ENCODE results near the gene HLF. TPM values are rescaled to one million over a fixed set of nuclear protein-coding genes. Genes with fewer than 3 reads are reported as not detected.

Gene HLF
- total RNA-seq, 1 donor from 2014 or later: 1.3 TPM

DNA sequence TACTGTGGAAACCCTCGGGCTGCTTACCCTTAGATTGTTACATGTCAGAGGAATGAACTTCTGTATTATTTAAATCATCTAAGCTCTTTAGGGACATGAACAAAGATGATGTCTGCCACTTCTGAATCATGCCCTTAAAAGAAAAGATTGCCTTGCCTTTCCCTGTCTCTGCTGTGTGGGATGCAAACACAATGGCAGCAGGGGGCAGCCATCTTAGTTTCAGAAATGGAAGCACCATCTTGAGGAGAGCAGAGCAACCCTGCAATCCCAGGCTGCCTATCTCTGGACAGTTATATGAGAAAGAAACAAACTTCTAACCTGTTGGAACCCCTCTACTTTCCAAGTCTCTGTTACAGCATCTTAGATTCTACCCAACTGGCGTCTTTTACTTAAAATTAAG is 16.7 kb upstream of the HLF start:
- no peak overlapping the region for H3K27ac Mint-ChIP-seq
- TF ChIP-seq, protein P1, sequence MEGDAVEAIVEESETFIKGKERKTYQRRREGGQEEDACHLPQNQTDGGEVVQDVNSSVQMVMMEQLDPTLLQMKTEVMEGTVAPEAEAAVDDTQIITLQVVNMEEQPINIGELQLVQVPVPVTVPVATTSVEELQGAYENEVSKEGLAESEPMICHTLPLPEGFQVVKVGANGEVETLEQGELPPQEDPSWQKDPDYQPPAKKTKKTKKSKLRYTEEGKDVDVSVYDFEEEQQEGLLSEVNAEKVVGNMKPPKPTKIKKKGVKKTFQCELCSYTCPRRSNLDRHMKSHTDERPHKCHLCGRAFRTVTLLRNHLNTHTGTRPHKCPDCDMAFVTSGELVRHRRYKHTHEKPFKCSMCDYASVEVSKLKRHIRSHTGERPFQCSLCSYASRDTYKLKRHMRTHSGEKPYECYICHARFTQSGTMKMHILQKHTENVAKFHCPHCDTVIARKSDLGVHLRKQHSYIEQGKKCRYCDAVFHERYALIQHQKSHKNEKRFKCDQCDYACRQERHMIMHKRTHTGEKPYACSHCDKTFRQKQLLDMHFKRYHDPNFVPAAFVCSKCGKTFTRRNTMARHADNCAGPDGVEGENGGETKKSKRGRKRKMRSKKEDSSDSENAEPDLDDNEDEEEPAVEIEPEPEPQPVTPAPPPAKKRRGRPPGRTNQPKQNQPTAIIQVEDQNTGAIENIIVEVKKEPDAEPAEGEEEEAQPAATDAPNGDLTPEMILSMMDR (IDR thresholded peaks at IDR 0.05; ENCODE audit: unreplicated experiment): no peak
- no peaks in the 10 kb centered on the region for H3K4me1 Mint-ChIP-seq
- peaks cover 68% of the 10 kb centered on the region for H3K27me3 Mint-ChIP-seq (ENCODE audit: low read depth)
- no peaks in the 10 kb centered on the region for H3K9me3 Mint-ChIP-seq
- no peaks in the 10 kb centered on the region for H3K36me3 Mint-ChIP-seq
- DNase-seq (ENCODE audit: low spot score in 2 of 2, unreplicated experiment in 2 of 2): no peak
- H3K4me3 Mint-ChIP-seq: no peak overlapping the region

DNA sequence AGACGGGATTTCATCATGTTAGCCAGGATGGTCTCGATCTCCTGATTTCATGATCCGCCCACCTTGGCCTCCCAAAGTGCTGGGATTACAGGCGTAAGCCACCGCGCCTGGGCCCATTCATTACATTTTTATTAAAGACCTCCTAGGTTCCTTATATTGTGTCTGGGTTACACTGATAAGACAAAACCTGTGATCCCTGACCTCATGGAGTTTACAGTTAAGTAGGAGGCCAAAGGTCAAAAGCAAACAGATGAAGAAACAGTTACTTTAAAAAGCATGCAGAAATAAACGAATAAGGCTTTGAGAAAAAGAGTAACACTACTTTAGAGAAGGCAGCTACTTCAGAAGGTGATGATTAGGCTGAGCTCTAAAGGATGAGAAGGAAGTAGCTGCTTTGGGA is 14.9 kb upstream of the HLF start:
- TF ChIP-seq, protein P1 (IDR thresholded peaks at IDR 0.05; ENCODE audit: unreplicated experiment): no peak
- Mint-ChIP-seq H3K4me3 (no peak overlapping the region), H3K27me3 (ENCODE audit: low read depth) (peaks cover 63% of the 10 kb centered on the region), H3K36me3 (no peaks in the 10 kb centered on the region), H3K4me1 (no peaks in the 10 kb centered on the region), H3K27ac (no peak overlapping the region), H3K9me3 (no peaks in the 10 kb centered on the region)
- DNase-seq (ENCODE audit: low spot score in 2 of 2, unreplicated experiment in 2 of 2): no peak

- Mint-ChIP-seq H3K27me3 (ENCODE audit: low read depth) (peaks cover 59% of the 10 kb centered on the region), H3K36me3 (no peaks in the 10 kb centered on the region), H3K4me3 (no peak overlapping the region), H3K27ac (no peak overlapping the region), H3K4me1 (peaks cover 3% of the 10 kb centered on the region), H3K9me3 (no peaks in the 10 kb centered on the region)
- DNase-seq (ENCODE audit: low spot score in 2 of 2, unreplicated experiment in 2 of 2): no peak
- TF ChIP-seq, protein P1 (IDR thresholded peaks at IDR 0.05; ENCODE audit: unreplicated experiment): no peak
Observed at GRCh38 chr17:55254375-55254774, 10.4 kb upstream of the HLF start.

DNA sequence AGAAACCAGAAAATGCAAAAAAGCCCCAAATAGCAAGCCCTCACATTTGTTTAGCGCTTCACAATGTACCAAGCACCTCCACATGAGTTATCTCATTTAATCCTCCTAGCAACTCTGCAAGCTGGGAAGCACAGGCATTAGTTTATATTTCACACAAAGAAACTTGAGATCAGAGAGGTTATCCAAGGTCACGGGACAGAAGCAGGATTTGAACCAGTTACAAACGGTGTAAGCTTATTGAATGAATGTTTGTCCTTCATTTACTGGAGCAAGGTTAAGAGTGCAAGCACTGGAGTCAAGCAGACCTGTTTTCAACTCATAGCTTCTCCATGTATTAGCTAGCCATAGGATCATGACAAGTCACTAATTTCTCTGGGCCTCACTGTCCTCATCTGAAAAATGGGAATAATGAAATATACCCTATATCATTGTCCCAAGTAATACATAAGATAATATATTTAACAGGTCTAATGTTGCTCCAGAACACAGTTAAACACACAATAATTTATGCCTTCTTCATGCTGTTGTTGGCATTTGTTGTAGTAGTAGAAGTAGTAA is 6.1 kb upstream of the HLF start:
- H3K4me1 Mint-ChIP-seq: peaks cover 8% of the 10 kb centered on the region
- peaks cover 72% of the 10 kb centered on the region for H3K27me3 Mint-ChIP-seq (ENCODE audit: low read depth)
- no peak overlapping the region for H3K27ac Mint-ChIP-seq
- no peak overlapping the region for H3K4me3 Mint-ChIP-seq
- H3K9me3 Mint-ChIP-seq: peaks cover 10% of the 10 kb centered on the region
- TF ChIP-seq, protein P1 (IDR thresholded peaks at IDR 0.05; ENCODE audit: unreplicated experiment): no peak
- DNase-seq (ENCODE audit: low spot score in 2 of 2, unreplicated experiment in 2 of 2): no peak
- no peaks in the 10 kb centered on the region for H3K36me3 Mint-ChIP-seq

GRCh38 chr17:55259684-55260111 is 5.1 kb upstream of the HLF start:
- no peaks in the 10 kb centered on the region for H3K36me3 Mint-ChIP-seq
- H3K27me3 Mint-ChIP-seq (ENCODE audit: low read depth): peaks cover 78% of the 10 kb centered on the region
- no peak overlapping the region for H3K27ac Mint-ChIP-seq
- DNase-seq (ENCODE audit: low spot score in 2 of 2, unreplicated experiment in 2 of 2): no peak
- peaks cover 10% of the 10 kb centered on the region for H3K9me3 Mint-ChIP-seq
- TF ChIP-seq, protein P1 (IDR thresholded peaks at IDR 0.05; ENCODE audit: unreplicated experiment): no peak
- no peak overlapping the region for H3K4me3 Mint-ChIP-seq
- H3K4me1 Mint-ChIP-seq: peaks cover 16% of the 10 kb centered on the region

DNA sequence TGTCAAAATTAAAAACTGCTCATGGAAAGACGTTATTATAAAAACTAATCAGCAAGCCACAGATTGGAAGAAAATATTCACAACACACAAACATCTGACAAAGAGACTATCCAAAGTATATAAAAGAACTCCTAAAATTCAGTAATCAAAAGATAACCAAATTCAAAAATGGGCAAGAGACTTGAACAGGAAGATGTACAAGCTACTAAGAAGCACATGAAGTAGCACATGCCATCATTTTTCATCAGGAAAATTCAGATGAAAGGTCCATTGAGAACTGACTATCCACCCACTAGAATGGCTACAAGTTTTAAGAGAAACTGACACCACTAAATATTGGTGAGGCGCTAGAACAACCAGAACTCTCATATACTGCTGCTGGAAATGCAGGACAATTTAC is 3.4 kb upstream of the HLF start:
- H3K4me1 Mint-ChIP-seq: peaks cover 18% of the 10 kb centered on the region
- H3K4me3 Mint-ChIP-seq: no peak overlapping the region
- no peak for DNase-seq (ENCODE audit: low spot score in 2 of 2, unreplicated experiment in 2 of 2)
- no peak overlapping the region for H3K27ac Mint-ChIP-seq
- H3K27me3 Mint-ChIP-seq (ENCODE audit: low read depth): peaks cover 79% of the 10 kb centered on the region
- TF ChIP-seq, protein P1 (IDR thresholded peaks at IDR 0.05; ENCODE audit: unreplicated experiment): no peak
- no peaks in the 10 kb centered on the region for H3K36me3 Mint-ChIP-seq
- peaks cover 10% of the 10 kb centered on the region for H3K9me3 Mint-ChIP-seq
